Stimulated activated CD4-positive, alpha-beta T cell treated with anti-CD3 and anti-CD28 coated beads, Interleukin-12 subunit alpha, Interleukin-12 subunit beta, amount 100 ng/mL, for 4 hours (primary cell): ENCODE data around the gene PRKCA.
"Not testable (repeated sequence)": the region's sequence is repeated elsewhere in the genome, so short reads cannot be mapped to it uniquely, and the experiment has no call there.

ENCODE experiments used
- DNase-seq: peaks from one replicate; pipeline ENCODE4 v3.0.0-alpha.2; 2020

Gene PRKCA

DNA sequence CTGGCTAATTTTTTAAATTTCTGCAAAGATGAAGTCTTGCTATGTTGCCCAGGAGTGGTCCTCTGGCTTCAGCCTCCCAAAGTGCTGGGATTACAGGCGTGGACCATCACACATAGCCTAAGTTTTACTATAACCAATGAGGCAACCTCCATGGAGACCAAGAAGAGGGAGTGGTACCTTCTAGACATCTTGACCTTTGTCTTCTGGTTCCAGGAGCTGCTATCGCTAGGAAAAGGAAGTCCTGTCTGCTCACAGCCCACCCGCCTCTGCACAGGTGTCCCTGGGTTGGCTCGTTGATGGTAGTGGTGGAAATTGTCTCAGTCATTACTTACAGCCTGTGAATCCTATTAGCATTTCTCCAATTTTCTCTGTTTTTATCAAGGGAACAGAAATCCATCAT, 169.7 kb downstream of the PRKCA start:
- DNase-seq = no peak

DNA sequence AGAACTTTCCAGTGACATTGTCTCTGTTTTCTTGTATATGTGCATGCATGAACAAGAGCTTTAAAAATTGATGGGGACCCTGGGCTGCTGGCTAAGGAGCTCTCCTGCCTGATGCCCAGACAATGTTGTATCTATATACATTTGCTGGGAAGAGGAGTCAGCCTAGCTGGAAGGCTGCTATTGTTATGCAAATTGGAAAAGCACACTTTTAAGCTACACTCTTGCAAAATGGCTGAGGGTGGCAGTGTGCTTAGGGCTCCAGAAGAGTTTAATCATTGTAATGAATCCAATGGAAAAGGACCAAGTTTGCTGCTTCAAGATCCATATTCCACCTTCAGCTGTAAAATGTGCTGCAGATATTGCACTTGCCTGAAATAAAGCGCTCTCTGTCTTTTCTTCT, 171.8 kb downstream of the PRKCA start:
- DNase-seq = no peak

DNA sequence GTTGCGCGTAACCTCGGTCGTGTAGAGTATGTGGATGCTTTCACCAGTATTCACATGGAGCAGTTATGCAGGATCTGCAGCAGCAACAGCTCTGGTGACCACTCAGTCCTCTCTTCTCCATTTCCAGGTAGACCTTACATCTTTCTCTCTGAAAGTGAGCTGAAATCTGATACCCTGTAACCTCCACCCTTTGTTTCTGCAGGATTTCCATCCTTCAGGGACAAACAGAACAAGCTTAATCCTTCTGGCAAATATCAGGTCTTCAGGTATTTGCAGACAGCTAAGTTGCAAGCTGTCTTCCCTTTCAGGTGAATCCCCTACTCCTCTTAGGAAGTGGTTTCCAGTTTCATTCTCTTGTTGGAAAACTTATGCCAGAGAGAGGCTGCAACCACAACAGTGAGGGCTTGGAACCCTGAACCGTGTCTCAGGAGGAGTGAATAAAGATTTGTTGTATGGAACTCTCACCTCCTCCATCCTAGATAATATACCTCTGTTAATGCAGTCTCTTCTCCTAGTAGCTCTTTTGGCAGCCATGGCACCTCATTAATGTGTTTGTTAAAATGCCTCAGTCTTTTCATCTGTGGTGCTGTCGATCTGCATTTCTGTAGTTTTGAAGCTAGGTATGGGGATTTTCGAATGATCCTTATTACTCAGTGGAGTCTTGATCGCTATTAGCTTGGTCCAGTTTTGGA, 172.5 kb downstream of the PRKCA start:
- no peak for DNase-seq

DNA sequence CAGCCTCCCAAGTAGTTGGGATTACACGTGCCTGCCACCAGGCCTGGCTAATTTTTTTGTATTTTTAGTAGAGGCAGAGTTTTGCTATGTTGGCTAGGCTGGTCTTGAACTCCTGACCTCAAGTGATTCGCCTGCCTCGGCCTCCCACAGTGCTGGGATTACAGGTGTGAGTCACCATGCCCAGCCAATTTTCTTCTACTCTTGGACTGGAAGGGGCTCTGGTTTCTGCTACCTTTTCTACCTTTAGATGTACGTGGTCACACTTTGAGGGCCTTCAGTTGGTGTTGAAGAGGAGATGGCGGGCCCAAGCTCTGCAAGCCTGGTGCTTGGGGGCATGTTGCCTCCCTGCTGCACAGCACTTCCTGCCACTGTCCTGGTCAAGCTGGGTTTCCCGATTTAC, 173.6 kb downstream of the PRKCA start:
- no peak for DNase-seq

DNA sequence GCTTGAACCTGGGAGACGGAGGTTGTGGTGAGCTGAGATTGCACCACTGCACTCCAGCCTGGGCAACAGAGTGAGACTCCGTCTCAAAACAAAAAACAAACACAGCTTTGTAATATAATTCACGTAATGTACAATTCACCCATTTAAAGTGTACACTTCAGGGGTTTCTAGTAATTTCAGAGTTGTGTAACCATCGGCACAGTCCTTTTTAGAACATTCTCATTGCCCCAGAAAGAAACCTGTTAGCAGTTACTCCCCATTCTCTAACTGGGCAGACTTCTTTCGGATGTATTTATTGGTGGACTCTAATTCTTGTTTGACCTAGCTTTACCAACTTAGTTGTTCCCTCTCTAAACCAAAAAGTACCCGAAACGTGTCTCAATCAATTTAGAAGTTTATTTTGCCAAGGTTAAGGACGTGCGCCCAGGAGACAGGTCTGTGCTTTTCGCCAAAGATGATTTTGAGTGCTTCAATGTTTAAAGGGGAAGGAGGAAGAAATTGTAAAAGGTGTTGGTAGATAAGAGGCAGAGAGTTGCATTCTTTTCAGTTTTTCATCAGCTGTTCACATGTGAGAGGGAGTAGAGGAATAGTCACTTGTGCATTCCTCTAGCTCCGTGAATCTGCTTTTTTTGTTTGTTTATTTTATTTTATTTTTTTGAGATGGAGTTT, 175.3 kb downstream of the PRKCA start:
- no peak for DNase-seq

DNA sequence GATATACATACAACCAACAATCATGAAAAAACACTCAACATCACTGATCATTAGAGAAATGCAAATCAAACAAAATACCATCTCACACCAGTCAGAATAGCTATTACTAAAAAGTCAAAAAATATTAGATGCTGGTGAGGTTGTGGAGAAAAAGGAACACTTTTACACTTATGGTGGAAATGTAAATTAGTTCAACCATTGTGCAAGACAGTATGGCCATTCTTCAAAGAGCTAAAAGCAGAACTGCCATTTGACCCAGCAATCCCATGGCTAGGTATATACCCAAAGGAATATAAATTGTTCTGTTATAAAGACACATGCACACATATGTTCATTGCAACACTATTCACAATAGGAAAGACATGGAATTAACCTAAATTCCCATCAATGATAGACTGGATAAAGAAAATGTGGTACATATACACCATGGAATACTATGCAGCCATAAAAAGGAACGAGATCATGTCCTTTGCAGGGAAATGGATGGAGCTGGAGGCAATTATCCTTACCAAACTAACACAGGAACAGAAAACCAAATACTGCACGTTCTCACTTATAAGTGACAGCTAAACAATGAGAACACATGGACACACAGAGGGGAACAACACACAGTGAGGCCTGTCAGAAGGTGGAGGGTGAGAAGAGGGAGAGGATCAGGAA, 176.9 kb downstream of the PRKCA start:
- DNase-seq = not testable (repeated sequence)

DNA sequence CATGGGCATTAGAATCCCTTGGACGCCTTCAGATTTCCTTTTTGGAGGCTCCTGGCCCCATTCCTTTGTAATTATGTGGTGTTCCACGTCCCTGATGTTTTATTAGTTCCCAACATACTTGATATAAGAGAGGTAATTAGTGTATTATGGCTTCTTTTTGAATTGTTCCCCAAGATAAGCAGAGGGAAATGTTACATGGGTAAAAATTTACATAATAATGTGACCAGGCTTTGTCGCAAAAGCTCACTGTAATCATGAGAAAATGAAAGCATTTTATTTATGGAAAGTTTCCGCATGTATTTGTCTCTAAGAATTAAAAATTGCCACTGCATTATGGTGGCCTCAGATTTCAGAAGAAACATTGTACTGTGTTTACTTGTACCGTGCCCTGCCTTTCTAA, 177.8 kb downstream of the PRKCA start:
- DNase-seq = no peak

DNA sequence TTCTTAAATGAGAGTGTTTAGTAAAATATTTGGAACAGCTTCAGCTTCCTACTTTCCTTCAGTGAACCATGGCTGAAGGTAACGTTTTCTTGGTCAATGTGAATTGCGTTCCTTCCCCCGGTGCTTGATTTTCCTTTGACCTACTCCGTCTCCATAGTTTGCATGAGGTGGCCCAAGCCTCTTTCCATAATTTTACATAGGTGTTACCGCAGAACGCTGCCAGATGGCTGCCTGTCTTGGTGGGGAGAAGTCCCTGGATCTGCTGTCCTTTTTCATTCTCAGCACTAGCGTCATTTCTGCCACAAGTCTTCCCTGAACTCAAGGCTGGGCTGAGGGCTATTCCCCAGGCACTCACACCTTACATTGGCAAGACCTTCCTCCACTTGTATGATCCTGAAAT, 178.4 kb downstream of the PRKCA start:
- no peak for DNase-seq

DNA sequence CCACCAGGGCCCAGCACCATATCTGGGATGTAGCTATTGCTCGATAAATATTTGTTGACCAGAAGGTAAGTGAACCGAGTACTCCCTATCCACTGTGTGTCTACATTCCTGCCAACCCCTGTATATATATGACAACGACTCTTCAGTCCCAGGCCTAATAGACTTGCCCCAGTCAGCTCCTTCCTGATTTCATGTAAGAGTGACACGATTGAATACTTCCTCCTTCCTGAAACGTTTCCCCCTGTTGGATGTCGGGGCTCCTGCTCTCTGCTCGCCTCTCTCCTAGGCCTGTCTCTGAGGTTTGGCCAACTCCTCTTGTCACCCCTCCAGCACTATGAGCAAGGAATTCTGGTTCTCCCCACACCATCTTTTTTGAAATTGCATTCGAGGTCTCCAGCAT, 178.9 kb downstream of the PRKCA start:
- DNase-seq = no peak

DNA sequence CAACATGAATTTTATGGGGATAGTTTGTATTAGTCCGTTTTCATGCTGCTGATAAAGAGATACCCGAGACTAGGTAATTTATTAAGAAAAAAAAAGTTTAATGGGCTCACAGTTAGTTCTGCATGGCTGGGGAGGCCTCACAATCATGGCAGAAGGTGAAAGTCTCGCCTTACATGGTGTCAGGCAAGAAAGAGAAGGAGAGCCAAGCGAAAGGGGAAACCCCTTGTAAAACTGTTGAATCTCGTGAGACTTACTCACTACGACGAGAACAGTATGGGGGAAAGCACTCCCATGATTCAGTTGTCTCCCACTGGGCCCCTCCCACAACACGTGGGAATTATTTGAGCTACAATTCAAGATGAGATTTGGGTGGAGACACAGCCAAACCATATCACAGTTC, 181.5 kb downstream of the PRKCA start:
- no peak for DNase-seq

DNA sequence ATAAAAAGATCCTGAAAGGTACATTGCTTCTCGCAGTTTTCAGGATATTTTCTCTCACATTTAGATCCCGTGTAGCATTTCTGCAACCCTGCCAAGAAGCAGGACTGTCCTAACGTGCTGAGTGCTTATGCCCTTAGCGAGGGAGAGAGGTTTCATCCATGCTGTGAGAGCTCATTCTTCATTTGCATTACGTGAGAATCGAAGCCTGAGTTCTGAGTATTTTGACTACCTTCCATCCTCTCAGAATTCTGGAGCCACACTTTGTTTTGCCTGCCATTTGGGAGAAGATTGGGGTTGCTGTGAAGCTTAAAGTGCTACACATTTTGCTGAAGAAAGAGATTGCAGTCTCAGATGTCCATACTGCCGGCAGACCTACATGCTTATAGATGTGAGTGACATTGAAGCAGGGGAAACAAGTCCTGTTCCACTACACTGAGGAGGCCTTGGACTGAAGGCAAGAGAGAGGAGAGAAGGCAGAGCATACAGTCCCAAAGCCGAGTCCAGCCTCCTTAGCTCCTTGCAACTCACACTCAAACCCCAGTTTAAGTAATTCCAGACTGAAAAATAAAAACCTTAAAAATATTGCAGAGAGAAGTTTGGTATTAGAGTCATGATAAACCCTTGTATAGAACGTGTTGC, 183.0 kb downstream of the PRKCA start:
- no peak for DNase-seq

DNA sequence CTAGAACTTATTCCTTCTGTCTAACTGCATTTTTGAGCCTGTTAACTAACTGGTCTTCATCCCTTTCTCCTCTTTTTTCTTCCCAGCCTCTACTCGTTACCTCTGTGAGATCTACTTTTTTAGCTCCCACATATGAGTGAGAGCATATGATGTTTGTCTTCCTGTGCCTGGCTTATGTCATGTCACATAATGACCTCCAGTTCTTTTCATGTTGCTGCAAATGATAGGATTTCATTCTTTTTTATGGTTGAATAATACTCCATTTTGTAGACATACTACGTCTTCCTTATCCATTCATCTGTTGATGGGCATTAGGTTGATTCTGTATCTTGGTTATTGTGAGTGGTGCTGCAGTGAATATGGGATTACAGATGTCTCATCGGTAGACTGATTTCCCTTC, 184.7 kb downstream of the PRKCA start:
- no peak for DNase-seq

DNA sequence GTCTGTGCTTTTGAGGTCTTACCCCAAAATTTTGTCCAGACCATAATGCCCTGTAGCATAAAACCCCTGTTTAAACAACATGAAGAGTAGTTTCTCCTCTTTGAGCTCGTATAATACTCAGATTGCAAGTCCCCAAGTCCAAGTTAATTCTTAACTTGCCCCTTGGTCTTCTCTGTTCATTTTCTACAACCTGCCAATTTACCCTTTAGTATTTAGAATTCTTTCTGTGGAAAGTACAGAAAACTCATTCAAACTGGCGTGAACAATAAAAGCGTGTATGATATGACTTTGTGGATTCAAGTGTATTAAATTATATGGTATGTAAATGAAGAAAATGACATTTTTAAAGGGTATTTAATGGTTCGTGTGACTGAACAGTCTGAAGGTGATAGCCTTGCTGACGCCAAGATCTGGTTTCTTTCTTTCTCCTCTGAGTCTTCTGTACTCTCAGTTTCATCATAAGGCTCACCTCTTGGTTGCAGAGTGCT, 185.6 kb downstream of the PRKCA start:
- DNase-seq = no peak

DNA sequence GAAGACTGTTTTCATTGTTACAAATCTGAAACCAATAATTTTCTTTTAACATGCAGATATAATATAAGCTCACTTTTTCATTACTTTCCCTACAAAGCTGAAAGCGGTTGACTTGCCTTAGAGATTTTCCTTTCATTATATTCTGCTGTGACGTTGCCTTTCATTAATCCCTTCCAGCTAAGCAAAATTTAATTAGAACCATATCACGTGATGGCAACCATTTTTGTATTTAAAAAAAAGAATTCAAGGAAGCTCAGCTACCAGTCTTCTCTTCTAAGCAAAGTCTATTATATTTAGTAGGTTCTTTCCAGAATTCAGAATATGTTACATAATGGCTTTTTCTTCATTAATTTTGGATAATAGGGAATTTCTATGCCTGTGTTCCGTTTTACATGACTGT, 186.5 kb downstream of the PRKCA start:
- no peak for DNase-seq

DNA sequence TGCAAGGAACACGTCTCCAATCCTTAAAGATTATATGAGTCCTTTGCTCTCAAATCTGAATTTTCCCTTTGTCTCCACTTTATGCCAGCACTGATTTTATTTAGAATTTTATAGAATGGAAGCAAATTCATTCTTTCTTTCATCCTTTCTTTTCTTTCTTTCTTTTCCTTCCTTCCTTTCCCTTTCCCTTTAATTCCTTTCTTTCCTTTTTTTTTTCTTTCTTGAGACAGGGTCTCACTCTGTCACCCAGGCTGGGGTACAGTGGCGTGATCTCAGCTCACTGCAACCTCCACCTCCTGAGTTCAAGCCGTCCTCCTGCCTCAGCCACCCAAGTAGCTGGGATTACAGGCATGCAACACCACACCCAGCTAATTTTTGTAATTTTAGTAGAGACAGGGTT, 187.2 kb downstream of the PRKCA start:
- DNase-seq = not testable (repeated sequence)

DNA sequence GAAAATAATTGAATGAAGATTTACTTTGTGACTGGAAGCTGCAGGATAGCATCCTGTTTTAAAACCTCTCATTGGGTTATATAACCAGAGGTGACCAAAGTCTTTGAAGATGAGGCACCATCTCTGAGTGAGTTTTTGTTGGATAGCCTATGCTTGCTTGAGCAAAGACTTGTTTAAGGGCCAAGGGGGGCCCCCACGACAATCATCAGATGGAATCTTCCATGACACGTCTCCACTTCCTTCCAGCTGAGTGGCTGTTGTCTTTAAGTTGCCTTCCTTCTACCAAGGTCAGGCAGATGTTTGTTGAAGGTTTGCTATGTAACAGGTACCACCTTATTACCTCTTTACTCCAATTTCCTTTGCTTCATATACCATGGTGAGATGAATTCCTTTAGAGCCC, 188.8 kb downstream of the PRKCA start:
- DNase-seq = no peak

DNA sequence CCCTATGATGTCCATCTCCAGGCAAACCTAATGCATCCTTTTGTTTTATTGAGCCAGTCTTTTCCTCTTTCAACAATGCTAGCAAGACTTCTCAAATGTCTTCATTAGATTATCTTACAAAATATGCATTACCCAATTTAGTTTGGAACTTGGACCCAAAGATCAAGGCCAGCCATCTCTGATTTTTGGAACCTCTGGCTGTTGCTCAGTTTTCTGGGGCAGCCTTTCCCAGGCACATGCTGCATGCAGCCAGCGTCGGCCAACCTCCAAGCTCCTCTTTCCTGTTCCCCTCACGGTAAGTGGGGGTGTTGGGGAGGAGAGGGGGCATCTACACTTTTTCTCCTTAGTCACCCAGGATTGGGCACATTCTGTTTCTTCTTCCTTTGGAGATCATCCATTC, 189.3 kb downstream of the PRKCA start:
- DNase-seq = no peak

DNA sequence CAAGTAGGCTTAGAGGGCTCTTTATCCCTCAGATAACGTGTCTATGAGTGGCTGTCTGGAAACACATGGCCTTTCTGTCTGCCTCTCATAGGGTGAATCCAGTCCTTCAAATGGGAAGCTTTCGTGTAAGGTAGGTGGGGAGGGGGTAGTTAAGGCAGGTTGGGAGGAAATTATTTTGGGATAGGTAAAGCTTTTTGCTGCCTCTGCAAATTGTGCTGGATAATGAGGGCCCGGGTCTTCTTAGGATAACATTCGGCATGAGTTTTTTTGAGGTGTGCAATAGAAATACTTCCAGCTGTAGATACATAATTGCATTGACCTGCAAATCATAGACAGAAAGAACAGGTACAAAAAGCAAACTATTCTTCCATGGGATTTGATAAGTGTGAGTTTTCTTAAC, 189.7 kb downstream of the PRKCA start:
- no peak for DNase-seq

DNA sequence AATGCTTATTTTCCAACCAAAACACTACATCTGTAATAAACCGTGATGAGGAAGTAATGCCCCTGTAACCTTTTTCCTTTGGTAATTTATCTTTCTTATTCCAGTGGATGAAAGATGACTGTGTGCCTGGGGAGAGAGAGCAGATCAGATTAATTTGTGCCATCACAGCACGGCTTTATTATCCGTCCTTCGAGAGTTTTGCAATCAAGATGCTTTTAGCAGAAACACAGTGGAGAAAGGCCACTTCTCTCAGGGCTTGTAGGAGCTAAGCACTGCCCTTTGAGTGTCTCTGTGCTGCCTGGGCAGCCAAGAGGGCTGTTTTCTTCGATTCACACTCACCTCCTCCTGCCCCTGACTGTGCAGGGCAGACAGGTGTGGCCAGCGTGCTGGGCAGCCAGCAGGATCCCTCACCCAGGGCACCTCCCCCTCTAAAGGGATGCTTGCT, 190.2 kb downstream of the PRKCA start:
- DNase-seq = no peak

DNA sequence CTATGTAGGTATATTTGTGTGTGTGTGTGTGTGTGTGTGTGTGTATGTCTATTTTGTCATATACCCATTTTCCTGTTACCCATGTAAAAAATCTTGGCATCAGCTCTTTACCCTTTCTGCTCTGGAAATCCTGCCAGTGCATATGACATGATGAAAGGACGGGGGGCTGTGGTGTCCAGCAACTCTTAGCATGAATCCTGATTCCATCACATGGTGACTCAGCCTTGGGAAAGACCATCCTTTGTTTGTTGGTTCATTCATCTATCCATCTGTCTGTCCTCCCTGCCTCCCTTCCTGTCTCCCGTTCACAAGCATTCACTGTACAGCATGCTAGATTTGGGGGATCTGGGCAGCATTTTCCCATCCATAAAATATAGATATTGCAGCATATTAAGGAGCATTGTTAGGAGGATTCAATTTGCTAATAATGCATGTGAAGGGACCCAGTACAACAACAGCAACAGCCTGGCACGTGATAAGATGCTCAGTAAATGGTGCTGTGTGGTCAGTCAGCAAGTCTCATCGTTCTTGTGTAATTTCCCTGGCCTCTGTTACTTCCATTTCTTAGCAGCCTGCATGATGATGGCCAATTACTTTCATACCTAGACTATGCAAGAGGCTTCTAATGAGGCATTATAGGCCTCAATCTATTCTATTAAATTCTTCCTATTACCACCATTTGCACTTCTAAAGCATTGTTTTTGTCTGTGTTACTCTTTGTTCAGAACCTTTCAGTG, 191.0 kb downstream of the PRKCA start:
- no peak for DNase-seq

DNA sequence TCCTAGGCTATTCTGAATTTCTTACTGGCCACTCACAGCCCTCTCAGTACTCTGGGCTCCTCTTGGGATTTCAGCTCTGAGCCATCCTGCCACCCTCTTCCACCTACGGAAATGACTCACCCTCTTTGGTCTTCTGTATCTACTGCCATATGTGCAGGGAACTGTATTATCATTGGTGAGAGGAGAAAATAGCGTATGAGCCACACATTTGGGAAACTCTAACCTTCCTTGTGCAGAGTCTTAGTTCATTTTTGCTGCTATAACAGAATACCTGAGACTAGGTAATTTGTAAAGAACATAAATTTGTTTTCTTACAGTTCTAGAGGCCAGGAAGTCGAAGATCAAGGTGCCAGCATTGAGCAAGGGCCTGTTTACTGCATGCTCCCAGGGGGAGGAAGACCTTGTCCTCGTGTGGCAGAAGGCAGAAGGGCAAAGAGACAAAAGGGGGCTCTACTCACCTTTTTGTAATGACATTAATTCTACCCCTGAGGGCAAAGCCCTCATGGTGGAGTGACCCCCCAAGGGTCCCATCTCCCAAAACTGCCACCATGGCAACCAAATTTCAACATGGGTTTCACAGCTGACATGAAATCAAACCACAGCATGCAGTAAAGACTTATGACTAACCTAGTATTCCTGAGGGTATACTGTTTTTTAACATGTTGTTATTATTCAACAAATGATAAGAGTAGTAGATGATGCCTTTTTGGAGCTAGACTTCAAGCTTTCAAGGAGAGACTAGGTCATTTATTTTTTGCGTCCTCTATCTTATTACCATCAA, 191.8 kb downstream of the PRKCA start:
- no peak for DNase-seq

DNA sequence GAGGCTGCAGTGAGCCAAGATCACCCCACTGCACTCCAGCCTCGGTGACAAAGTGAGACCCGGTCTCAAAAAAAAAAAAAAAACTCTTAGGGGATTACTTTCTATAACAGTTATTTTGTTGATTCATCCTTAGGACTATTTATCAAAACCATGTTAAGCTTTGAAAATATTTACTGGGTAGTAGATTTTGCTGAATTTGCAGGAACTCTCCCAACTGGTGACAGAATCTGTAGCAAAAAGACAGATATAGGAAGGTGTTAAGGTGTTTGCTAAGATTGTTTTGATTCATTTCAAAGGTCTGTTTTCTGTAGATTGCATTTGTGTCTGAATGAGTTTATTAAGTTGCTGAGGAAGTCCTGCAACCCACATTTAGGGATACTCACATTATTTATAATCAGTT, 192.6 kb downstream of the PRKCA start:
- DNase-seq = no peak
